ENCODE results near the gene TULP1. TPM values are rescaled to one million over a fixed set of nuclear protein-coding genes. Genes with fewer than 3 reads are reported as not detected.

Gene TULP1
- total and polyA plus RNA-seq, 2 experiments from 2014 or later: 0.39 TPM; not detected in 1

GRCh38 chr6:35451354-35452182, 61.1 kb downstream of the TULP1 start:
- H3K4me1 ChIP-seq (ENCODE audit: insufficient read depth): peaks cover 16% of the 10 kb centered on the region
- H3K4me2 ChIP-seq: peak overlapping the region; percentile 94
- no peak overlapping the region for H2AFZ ChIP-seq
- H3K79me2 ChIP-seq: peaks cover 15% of the 10 kb centered on the region
- H3K27ac ChIP-seq: no peak overlapping the region
- no peak for DNase-seq (ENCODE audit: low spot score)
- H3K27me3 ChIP-seq: no peaks in the 10 kb centered on the region
- no peaks in the 10 kb centered on the region for H4K20me1 ChIP-seq (ENCODE audit: insufficient read depth, poor library complexity, severe bottlenecking)
- H3K36me3 ChIP-seq (replicated peaks; ENCODE audit: insufficient read depth, low read depth): no peaks in the 10 kb centered on the region
- H3K4me3 ChIP-seq: no peak overlapping the region
- H3K9me3 ChIP-seq (ENCODE audit: low read depth): no peaks in the 10 kb centered on the region
- TF ChIP-seq EZH2 (IDR thresholded peaks at IDR 0.05; ENCODE audit: borderline replicate concordance) (no peak), EZH2phosphoT487 (IDR thresholded peaks at IDR 0.05; ENCODE audit: low read depth, severe bottlenecking, unreplicated experiment) (no peak), CTCF (IDR thresholded peaks at IDR 0.05; ENCODE audit: poor library complexity) (no peak)
- H3K9me2 ChIP-seq (replicated peaks; ENCODE audit: insufficient read depth): no peaks in the 10 kb centered on the region
- WGBS (ENCODE audit: low lambda C conversion rate, missing lambda C conversion rate): 29% methylated on average over 14 of the region's 20 CpGs

GRCh38 chr6:35449287-35449881, 63.3 kb downstream of the TULP1 start:
- 33% methylated on average over 14 of the region's 14 CpGs for WGBS (ENCODE audit: low lambda C conversion rate, missing lambda C conversion rate)
- Histone ChIP-seq H3K27me3 (no peaks in the 10 kb centered on the region), H3K4me3 (no peak overlapping the region), H3K79me2 (peaks cover 9% of the 10 kb centered on the region), H3K4me1 (ENCODE audit: insufficient read depth) (peaks cover 14% of the 10 kb centered on the region), H3K36me3 (replicated peaks; ENCODE audit: insufficient read depth, low read depth) (no peaks in the 10 kb centered on the region), H4K20me1 (ENCODE audit: insufficient read depth, poor library complexity, severe bottlenecking) (no peaks in the 10 kb centered on the region), H2AFZ (no peak overlapping the region), H3K9me2 (replicated peaks; ENCODE audit: insufficient read depth) (no peaks in the 10 kb centered on the region), H3K9me3 (ENCODE audit: low read depth) (no peaks in the 10 kb centered on the region), H3K4me2 (no peak overlapping the region), H3K27ac (no peak overlapping the region)
- DNase-seq (ENCODE audit: low spot score): peak; percentile 89
- TF ChIP-seq EZH2 (IDR thresholded peaks at IDR 0.05; ENCODE audit: borderline replicate concordance): no peak
- peak; percentile 80 for TF ChIP-seq CTCF (IDR thresholded peaks at IDR 0.05; ENCODE audit: poor library complexity)
- TF ChIP-seq EZH2phosphoT487 (IDR thresholded peaks at IDR 0.05; ENCODE audit: low read depth, severe bottlenecking, unreplicated experiment): no peak

GRCh38 chr6:35448191-35448590, 64.5 kb downstream of the TULP1 start:
- Histone ChIP-seq H3K27me3 (no peaks in the 10 kb centered on the region), H3K27ac (no peak overlapping the region), H3K36me3 (replicated peaks; ENCODE audit: insufficient read depth, low read depth) (no peaks in the 10 kb centered on the region), H3K9me2 (replicated peaks; ENCODE audit: insufficient read depth) (no peaks in the 10 kb centered on the region), H3K4me3 (no peak overlapping the region), H3K79me2 (peaks cover under 1% of the 10 kb centered on the region), H3K4me1 (ENCODE audit: insufficient read depth) (peaks cover 4% of the 10 kb centered on the region), H3K4me2 (no peak overlapping the region), H2AFZ (no peak overlapping the region), H3K9me3 (ENCODE audit: low read depth) (no peaks in the 10 kb centered on the region), H4K20me1 (ENCODE audit: insufficient read depth, poor library complexity, severe bottlenecking) (no peaks in the 10 kb centered on the region)
- TF ChIP-seq CTCF (IDR thresholded peaks at IDR 0.05; ENCODE audit: poor library complexity) (no peak), EZH2phosphoT487 (IDR thresholded peaks at IDR 0.05; ENCODE audit: low read depth, severe bottlenecking, unreplicated experiment) (no peak), EZH2 (IDR thresholded peaks at IDR 0.05; ENCODE audit: borderline replicate concordance) (no peak)
- no peak for DNase-seq (ENCODE audit: low spot score)
- WGBS (ENCODE audit: low lambda C conversion rate, missing lambda C conversion rate): 63% methylated on average over 7 of the region's 7 CpGs

Small RNAs within 50 kb of the gene (microRNA-seq; reads per million reads assigned to microRNA genes)
- 4.9 reads per million, percentile 8 among the genes with 10 or more reads in this experiment for gene MIR7111

Small RNAs within 50 kb of the gene (small RNA-seq; reads per million reads assigned to genes)
- 0.09 reads per million for gene MIR7111

Other genes with a start within 250 kb of the TULP1 start
- 2.2 and 3.7 TPM in 2 replicates for gene DEF6, start 215.1 kb downstream of the TULP1 start, total RNA-seq
- gene DEF6, start 215.1 kb downstream of the TULP1 start, polyA plus RNA-seq: 3.7 and 3.8 TPM in 2 replicates
- 7.6 and 9.1 TPM in 2 replicates for gene PPARD, start 170.3 kb downstream of the TULP1 start, total RNA-seq
- gene PPARD, start 170.3 kb downstream of the TULP1 start, polyA plus RNA-seq: 17.4 and 20.4 TPM in 2 replicates
- 8.7 and 9.0 TPM in 2 replicates for gene FANCE, start 60.6 kb downstream of the TULP1 start, total RNA-seq
- gene FANCE, start 60.6 kb downstream of the TULP1 start, polyA plus RNA-seq: 3.7 and 4.1 TPM in 2 replicates
- gene RPL10A, start 44.5 kb downstream of the TULP1 start, total RNA-seq: 1,102 and 1,276 TPM in 2 replicates
- gene RPL10A, start 44.5 kb downstream of the TULP1 start, polyA plus RNA-seq: 305 and 308 TPM in 2 replicates
- 20.4 and 26.3 TPM in 2 replicates for gene TEAD3, start 15.8 kb downstream of the TULP1 start, total RNA-seq
- gene TEAD3, start 15.8 kb downstream of the TULP1 start, polyA plus RNA-seq: 33.0 and 35.9 TPM in 2 replicates
- gene FKBP5, start 176.0 kb upstream of the TULP1 start, total RNA-seq: 73.6 and 78.8 TPM in 2 replicates
- 233 and 254 TPM in 2 replicates for gene FKBP5, start 176.0 kb upstream of the TULP1 start, polyA plus RNA-seq
- 0.83 and 1.4 TPM in 2 replicates for gene ARMC12, start 224.1 kb upstream of the TULP1 start, total RNA-seq
- 2.5 and 3.2 TPM in 2 replicates for gene ARMC12, start 224.1 kb upstream of the TULP1 start, polyA plus RNA-seq